Peyer's patch (tissue), 4 donors: ENCODE measurements around the gene CORIN.

Experiments
- POLR2A ChIP-seq, 2 donors: fragments of 450-650 bp; IDR thresholded peaks; one replicate each; pipeline ENCODE4 v1.5.1; 2017; ENCODE audit warnings: antibody characterized with exemption in 2 of 2, mild to moderate bottlenecking in 2 of 2, moderate library complexity in 2 of 2
- TF ChIP-seq, protein P1 (sequence below), 6 experiments: fragments of 450-650 bp in 4 of 6; fragments of 200-600 bp in 2 of 6; sonication (generic) in 1 of 6; IDR thresholded peaks; one replicate each; pipeline ENCODE4 v1.5.1; 2017 to 2019; ENCODE audit warnings: antibody characterized with exemption in 6 of 6, mild to moderate bottlenecking in 3 of 6, moderate library complexity in 1 of 6

DNA sequence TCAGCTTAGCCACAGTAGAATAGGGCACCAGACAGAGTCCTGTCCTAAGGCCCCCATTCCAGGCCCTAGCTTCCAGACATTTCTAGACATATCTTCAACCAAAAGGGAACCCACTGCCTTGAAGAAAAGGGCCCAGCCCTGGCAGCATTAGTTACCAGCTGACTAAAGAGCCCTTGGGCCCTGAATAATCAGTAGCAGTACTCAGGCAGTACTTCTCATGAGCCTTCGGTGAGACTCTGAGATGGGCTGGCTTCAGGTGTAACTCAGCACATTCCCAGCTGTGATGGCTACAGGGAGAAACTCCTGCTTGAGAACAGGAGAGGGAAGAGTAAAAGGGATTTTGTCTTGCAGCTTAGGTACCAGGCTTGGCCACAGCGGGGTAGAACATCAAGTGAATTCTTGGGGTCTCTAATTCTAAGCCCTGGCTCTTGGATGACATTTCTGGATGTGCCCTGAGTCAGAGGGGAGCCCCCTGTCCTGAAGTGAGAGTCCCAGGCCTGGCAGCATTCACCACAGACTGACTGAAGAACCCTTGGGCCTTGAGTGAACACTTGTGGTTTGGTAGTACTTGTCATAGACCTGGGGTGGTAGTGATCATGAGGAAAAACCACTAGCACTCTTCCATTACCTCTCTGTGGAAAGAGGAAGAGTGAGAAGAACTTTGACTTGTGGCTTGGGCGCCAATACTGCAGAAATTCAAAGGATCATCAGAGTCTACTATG, 182.7 kb downstream of the CORIN start:
- TF ChIP-seq POLR2A (IDR thresholded peaks at IDR 0.05) = no peak
- TF ChIP-seq, protein P1, sequence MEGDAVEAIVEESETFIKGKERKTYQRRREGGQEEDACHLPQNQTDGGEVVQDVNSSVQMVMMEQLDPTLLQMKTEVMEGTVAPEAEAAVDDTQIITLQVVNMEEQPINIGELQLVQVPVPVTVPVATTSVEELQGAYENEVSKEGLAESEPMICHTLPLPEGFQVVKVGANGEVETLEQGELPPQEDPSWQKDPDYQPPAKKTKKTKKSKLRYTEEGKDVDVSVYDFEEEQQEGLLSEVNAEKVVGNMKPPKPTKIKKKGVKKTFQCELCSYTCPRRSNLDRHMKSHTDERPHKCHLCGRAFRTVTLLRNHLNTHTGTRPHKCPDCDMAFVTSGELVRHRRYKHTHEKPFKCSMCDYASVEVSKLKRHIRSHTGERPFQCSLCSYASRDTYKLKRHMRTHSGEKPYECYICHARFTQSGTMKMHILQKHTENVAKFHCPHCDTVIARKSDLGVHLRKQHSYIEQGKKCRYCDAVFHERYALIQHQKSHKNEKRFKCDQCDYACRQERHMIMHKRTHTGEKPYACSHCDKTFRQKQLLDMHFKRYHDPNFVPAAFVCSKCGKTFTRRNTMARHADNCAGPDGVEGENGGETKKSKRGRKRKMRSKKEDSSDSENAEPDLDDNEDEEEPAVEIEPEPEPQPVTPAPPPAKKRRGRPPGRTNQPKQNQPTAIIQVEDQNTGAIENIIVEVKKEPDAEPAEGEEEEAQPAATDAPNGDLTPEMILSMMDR (IDR thresholded peaks at IDR 0.05) = no peak
